Measurements from ENCODE around the gene PNMA3.
"Not testable (repeated sequence)": the region's sequence is repeated elsewhere in the genome, so short reads cannot be mapped to it uniquely, and the experiment has no call there.

The PNMA3 gene

DNA sequence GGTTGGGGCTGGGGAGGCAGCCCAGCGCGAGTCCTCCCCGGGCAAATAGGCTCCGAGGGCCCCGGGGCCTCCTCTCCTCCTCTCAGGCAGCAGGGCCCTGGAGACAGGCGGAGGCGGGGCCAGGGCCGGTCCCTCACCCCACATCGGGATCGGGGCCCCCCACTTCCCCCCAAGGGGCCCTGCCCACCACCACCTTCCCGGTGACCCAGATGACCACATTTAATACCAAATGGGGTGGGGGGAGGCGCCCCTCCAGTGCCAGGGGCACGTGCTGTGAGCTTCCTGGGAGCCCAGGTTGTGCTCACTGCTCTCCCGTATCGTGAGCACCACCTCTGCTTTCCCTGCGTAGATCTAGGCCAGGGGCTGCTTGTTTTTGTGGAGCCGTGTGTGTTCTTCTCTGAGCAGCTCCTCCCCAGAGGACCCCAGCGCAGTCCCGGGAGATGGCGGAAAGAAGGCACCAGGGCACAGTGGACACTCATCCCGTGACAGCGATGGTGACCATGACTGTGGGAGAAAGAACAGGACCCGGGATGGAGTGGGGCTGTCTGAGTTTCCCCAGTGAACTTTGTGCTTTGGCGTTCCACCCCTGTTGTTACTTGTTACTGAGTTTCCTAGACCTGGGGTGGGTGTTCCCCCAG, 18.1 kb downstream of the PNMA3 start:
- no peak for DNase-seq (ENCODE audit: low spot score)

DNA sequence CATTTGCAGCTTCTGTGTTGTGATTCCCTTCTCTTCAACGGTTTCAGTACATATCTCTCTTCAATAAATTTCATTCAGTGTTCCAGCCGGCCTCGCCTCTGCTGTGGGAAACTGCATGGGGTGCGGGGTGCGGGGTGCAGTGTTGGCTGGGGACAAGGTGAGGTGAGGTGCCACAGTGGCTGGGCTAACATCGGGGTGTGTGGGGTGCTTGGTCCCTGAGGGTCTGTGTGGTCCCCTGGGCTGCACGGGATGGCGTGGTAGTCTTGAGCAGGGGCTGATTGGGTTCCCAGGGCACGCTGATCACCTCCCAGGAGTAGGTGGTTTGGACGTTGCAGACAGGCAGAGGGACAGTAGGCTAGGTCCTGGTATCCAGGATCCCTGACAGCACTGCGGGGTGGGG, 18.7 kb downstream of the PNMA3 start:
- DNase-seq (ENCODE audit: low spot score): no peak

DNA sequence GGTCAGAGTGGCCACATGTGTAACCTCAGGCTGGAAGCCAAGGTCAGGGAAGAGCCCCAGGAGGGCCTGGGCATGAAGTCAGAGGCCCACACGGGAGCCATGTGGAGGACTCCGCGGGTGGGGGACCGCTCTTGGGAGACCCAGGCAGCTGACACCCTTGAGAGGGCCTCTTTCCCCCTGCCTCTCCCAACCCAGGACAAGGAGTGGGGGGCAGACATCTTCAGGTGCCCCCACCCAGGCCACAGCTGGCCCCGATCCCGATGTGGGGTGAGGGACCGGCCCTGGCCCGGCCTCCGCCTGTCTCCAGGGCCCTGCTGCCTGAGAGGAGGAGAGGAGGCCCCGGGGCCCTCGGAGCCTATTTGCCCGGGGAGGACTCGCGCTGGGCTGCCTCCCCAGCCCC, 19.1 kb downstream of the PNMA3 start:
- no peak for DNase-seq (ENCODE audit: low spot score)

DNA sequence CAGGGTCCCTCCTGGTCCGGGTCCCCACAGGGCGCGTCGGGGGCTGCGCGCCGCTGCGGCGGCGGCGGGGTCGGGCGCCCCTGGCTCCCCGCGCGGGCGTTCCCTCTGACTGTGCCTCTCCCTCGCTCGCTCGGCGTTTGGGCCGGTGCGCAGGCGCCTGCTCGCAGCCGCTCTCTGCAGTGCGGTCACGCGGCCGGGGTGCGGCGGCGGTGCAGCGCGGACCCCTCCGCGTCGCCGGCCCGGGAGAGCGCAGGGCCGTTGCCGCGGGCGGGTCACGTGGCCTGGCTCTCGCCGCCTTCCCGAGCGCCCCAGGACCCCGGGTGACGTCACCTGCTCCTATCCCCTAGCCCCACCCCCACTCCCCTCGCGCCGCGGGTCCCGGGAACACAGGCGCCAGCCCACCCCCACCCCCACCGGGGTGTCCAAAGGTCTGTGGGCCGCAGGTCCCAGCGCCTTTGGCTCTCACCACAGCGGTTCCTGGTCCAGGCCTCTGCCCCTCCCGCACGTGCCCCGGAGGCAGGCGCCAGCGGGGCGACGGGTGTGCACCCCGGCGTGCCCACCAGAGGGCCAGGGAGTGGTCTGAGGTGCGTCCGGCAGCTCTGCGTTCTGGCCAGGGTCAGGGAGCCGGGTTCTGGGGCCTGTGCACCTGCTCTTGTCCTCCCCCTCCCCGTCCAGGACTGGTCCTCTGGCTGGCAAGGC, 21.3 kb downstream of the PNMA3 start:
- DNase-seq (ENCODE audit: low spot score): not testable (repeated sequence)

DNA sequence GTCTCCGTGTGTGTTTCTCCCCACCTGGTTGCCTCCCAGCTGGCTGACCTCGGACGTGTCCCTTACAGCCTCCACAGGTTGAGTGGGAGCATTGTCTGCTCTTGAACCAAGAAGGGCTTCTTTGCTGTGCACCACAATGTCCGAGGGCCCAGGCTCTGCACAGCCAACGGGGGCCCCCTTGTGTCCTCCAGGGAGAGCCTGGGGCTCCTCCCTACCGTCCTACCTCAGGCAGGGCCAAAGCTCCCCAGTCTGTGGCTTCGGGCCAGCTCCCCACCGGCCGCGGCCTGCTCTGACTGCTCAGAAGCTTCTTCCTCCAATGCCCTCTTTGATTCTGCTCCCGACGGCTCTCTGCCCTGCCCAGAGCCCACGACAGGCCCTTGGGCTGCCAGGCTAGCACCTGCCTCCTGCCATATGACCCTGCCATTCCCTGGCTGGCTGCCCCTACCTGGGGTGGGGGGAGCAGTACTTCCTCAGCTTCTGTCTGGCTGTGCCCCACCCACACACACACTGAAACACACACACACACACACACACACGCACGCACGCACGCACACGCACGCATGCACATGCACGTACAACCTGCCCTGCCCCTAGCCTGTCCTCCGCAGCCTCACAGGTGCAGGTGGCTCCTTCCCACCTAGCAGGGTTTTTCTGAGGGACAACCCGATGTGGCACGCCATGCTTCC, 27.1 kb downstream of the PNMA3 start:
- DNase-seq (ENCODE audit: low spot score): not testable (repeated sequence)

DNA sequence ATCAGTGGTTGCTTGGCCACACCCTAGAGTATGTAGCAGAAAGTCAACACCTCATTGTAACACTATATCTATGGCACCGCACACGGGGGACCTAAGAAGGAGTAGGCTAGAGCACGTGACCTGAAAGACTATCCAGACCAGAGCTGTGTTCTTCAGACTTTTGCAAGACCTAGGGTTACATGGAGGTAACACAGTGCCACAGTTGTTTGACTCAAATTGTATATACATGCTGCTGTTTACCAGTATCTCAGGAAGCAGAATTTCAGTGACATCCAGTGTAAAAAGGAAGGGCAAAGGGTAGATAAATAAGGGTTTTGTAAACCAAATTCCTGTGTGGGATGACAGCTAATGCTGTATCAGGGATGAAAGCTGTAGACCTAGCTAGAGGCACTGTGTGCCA, 46.1 kb downstream of the PNMA3 start:
- peak; percentile 45 for DNase-seq (ENCODE audit: low spot score)

DNA sequence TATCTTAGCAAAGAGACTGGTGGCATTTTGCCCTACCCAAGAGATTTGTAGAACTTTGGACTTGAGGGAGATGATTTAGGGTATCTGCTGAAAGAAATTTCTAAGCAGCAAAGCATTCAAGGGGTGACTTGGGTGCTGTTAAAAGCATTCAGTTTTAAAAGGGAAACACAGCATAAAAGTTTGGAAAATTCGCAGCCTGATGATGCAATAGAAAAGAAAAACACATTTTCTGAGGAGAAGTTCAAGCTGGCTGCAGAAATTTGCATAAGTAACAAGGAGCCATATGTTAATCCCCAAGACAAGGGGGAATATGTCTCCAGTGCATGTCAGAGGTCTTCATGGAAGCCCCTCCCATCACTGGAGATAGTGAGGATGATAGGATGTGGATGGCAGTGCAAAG, 48.7 kb downstream of the PNMA3 start:
- not testable (repeated sequence) for DNase-seq (ENCODE audit: low spot score)

DNA sequence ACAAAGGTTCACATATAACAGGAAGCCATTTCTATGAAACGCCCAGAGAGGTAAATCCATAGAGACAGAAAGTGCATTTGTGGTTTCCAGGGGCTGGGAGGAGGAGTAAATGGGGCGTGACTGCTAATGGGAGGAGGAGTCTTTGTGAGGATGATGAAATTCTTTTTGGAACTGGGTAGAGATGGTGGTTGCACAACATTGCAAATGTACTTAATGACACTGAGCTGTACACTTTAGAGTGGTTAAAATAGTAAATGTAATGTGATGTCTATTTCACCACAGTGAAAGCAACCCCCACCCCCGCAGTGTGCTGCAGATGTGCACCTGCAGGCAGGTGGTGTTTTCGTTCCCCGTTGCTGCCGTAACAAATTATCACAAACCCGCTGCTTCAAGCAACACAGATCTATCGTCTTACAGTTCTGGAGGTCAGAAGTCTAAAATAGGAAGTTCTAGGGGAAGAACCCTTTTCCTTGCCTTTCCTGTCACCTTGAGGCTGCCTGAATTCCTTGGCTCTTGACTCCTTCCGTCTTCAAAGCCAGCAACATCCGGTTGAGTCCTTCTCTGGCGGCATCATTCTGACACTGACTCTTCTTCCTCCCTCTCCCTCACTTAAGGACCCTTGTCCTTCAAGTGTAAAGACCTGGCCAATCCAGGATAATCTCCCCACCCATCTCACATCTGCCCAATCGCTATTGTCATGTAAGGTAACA, 50.0 kb downstream of the PNMA3 start:
- DNase-seq (ENCODE audit: low spot score): not testable (repeated sequence)
